ENCODE results near the gene DDX39B.
A peak's percentile ranks its signal among the peaks of the same experiment; 100 is the strongest.

- TF ChIP-seq CTCF (IDR thresholded peaks at IDR 0.05; ENCODE audit: insufficient read depth, low read length) (peak; percentile 91), GABPA (IDR thresholded peaks at IDR 0.05; ENCODE audit: low read depth) (no peak; the same call in 1 of the 2 replicates)
Measured at GRCh38 chr6:31546339-31546957, 4.6 kb upstream of the DDX39B start, which contains the start of gene ATP6V1G2.
